ENCODE measurements around the gene ASPA. TPM values are rescaled to one million over a fixed set of nuclear protein-coding genes. Genes with fewer than 3 reads are reported as not detected.
A peak's percentile ranks its signal among the peaks of the same experiment; 100 is the strongest.

The ASPA gene
- total and polyA plus RNA-seq, 2 of the 13 experiments (the other 11 are each of a cell fraction or from before 2014, with no cell fraction given) = not detected

DNA sequence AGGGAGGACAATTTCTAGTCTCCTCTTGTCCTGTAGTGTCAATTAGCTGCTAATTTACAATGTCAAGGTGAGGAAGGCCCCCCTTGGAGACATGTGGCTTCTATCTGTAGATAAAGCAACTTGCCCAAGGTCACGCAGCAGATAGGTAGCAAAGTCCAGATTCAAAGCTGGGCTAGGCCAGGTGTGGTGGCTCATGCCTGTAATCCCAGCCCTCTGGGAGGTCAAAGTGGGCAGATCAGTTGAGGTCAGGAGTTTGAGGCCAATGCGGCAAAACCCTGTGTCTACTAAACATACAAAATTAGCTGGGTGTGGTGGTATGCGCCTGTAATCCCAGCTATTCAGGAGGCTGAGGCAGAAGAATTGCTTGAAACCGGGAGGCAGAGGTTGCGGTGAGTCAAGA lies 70.7 kb downstream of the ASPA start (continued):
- TF ChIP-seq, protein P1, sequence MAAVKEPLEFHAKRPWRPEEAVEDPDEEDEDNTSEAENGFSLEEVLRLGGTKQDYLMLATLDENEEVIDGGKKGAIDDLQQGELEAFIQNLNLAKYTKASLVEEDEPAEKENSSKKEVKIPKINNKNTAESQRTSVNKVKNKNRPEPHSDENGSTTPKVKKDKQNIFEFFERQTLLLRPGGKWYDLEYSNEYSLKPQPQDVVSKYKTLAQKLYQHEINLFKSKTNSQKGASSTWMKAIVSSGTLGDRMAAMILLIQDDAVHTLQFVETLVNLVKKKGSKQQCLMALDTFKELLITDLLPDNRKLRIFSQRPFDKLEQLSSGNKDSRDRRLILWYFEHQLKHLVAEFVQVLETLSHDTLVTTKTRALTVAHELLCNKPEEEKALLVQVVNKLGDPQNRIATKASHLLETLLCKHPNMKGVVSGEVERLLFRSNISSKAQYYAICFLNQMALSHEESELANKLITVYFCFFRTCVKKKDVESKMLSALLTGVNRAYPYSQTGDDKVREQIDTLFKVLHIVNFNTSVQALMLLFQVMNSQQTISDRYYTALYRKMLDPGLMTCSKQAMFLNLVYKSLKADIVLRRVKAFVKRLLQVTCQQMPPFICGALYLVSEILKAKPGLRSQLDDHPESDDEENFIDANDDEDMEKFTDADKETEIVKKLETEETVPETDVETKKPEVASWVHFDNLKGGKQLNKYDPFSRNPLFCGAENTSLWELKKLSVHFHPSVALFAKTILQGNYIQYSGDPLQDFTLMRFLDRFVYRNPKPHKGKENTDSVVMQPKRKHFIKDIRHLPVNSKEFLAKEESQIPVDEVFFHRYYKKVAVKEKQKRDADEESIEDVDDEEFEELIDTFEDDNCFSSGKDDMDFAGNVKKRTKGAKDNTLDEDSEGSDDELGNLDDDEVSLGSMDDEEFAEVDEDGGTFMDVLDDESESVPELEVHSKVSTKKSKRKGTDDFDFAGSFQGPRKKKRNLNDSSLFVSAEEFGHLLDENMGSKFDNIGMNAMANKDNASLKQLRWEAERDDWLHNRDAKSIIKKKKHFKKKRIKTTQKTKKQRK (IDR thresholded peaks at IDR 0.05; ENCODE audit: low read length) = no peak
- TF ChIP-seq EZH2 (conservative IDR thresholded peaks at IDR 0.05; ENCODE audit: low read depth, low read length) (no peak), CHD4 (IDR thresholded peaks at IDR 0.05; ENCODE audit: borderline replicate concordance, low read length) (no peak; the same call in 1 of the 2 replicates), FOXC1 (CRISPR knock-in tag; IDR thresholded peaks at IDR 0.05; ENCODE audit: borderline replicate concordance) (no peak), IRX3 (CRISPR knock-in tag; IDR thresholded peaks at IDR 0.05; ENCODE audit: borderline replicate concordance, low read depth) (no peak), SATB2 (CRISPR knock-in tag; IDR thresholded peaks at IDR 0.05) (no peak), ZFYVE20 (CRISPR knock-in tag; IDR thresholded peaks at IDR 0.05; ENCODE audit: borderline replicate concordance, low read depth) (no peak), DR1 (CRISPR knock-in tag; IDR thresholded peaks at IDR 0.05) (no peak), ZNF75D (CRISPR knock-in tag; IDR thresholded peaks at IDR 0.05; ENCODE audit: borderline replicate concordance) (no peak), PHB2 (IDR thresholded peaks at IDR 0.05; ENCODE audit: partially characterized antibody) (no peak), NFE2 (CRISPR knock-in tag; IDR thresholded peaks at IDR 0.05) (no peak), ZSCAN21 (CRISPR knock-in tag; IDR thresholded peaks at IDR 0.05; ENCODE audit: borderline replicate concordance) (no peak), KMT2A (CRISPR knock-in tag; IDR thresholded peaks at IDR 0.05) (no peak), ZFP36 (IDR thresholded peaks at IDR 0.05; ENCODE audit: borderline replicate concordance, low read depth, low read length, partially characterized antibody) (no peak), MIXL1 (CRISPR knock-in tag; IDR thresholded peaks at IDR 0.05) (no peak)
- TF ChIP-seq, protein P2, sequence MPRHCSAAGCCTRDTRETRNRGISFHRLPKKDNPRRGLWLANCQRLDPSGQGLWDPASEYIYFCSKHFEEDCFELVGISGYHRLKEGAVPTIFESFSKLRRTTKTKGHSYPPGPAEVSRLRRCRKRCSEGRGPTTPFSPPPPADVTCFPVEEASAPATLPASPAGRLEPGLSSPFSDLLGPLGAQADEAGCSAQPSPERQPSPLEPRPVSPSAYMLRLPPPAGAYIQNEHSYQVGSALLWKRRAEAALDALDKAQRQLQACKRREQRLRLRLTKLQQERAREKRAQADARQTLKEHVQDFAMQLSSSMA (CRISPR knock-in tag; IDR thresholded peaks at IDR 0.05) = no peak
- TF ChIP-seq, protein P3, sequence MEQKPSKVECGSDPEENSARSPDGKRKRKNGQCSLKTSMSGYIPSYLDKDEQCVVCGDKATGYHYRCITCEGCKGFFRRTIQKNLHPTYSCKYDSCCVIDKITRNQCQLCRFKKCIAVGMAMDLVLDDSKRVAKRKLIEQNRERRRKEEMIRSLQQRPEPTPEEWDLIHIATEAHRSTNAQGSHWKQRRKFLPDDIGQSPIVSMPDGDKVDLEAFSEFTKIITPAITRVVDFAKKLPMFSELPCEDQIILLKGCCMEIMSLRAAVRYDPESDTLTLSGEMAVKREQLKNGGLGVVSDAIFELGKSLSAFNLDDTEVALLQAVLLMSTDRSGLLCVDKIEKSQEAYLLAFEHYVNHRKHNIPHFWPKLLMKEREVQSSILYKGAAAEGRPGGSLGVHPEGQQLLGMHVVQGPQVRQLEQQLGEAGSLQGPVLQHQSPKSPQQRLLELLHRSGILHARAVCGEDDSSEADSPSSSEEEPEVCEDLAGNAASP (CRISPR knock-in tag; IDR thresholded peaks at IDR 0.05; ENCODE audit: borderline replicate concordance) = peak; percentile 85; the same call in 1 of the 2 replicates
- TF ChIP-seq, protein P4, sequence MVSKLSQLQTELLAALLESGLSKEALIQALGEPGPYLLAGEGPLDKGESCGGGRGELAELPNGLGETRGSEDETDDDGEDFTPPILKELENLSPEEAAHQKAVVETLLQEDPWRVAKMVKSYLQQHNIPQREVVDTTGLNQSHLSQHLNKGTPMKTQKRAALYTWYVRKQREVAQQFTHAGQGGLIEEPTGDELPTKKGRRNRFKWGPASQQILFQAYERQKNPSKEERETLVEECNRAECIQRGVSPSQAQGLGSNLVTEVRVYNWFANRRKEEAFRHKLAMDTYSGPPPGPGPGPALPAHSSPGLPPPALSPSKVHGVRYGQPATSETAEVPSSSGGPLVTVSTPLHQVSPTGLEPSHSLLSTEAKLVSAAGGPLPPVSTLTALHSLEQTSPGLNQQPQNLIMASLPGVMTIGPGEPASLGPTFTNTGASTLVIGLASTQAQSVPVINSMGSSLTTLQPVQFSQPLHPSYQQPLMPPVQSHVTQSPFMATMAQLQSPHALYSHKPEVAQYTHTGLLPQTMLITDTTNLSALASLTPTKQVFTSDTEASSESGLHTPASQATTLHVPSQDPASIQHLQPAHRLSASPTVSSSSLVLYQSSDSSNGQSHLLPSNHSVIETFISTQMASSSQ (IDR thresholded peaks at IDR 0.05; ENCODE audit: low read depth) = no peak
- TF ChIP-seq, protein P4 (CRISPR knock-in tag; IDR thresholded peaks at IDR 0.05; ENCODE audit: borderline replicate concordance) = no peak
- TF ChIP-seq, protein P5, sequence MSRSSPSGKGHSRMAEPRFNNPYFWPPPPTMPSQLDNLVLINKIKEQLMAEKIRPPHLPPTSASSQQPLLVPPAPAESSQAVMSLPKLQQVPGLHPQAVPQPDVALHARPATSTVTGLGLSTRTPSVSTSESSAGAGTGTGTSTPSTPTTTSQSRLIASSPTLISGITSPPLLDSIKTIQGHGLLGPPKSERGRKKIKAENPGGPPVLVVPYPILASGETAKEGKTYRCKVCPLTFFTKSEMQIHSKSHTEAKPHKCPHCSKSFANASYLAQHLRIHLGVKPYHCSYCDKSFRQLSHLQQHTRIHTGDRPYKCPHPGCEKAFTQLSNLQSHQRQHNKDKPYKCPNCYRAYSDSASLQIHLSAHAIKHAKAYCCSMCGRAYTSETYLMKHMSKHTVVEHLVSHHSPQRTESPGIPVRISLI (CRISPR knock-in tag; IDR thresholded peaks at IDR 0.05; ENCODE audit: borderline replicate concordance) = no peak
